Gastroesophageal sphincter (tissue), 3 donors: ENCODE results near the gene LIPN.

Experiments
- CTCF ChIP-seq, 4 experiments: fragments of 200-600 bp in 2 of 4; fragments of 450-650 bp in 2 of 4; sonication (generic) in 1 of 4; IDR thresholded peaks; one replicate each; pipeline ENCODE4 v1.5.1; 2017 to 2019; ENCODE audit warnings: antibody characterized with exemption in 4 of 4, mild to moderate bottlenecking in 2 of 4, moderate library complexity in 2 of 4
- POLR2A ChIP-seq, 2 donors: fragments of 450-650 bp; IDR thresholded peaks; one replicate each; pipeline ENCODE4 v1.6.1; 2017; ENCODE audit warnings: antibody characterized with exemption in 2 of 2, mild to moderate bottlenecking in 2 of 2, moderate library complexity in 1 of 2

GRCh38 chr10:88819290-88819689 is 59.5 kb downstream of the LIPN start:
- no peak for TF ChIP-seq POLR2A (IDR thresholded peaks at IDR 0.05)
- TF ChIP-seq CTCF (IDR thresholded peaks at IDR 0.05): no peak
